Mucosa of rectum (tissue), 2 donors: ENCODE measurements around the gene OCA2.

Experiments used
- H3K27ac ChIP-seq, 2 donors: one replicate each; pipeline ENCODE4 v1.7.0; 2013; ENCODE audit warnings: inconsistent platforms in 2 of 2, low read depth in 2 of 2, low read length in 2 of 2
- H3K27me3 ChIP-seq, 2 donors: one replicate each; pipeline ENCODE4 v1.7.0; 2013; ENCODE audit warnings: low read length in 2 of 2; ENCODE audit not compliant: control insufficient read depth in 2 of 2, insufficient read depth in 2 of 2
- H3K36me3 ChIP-seq, 2 donors: one replicate each; pipeline ENCODE4 v1.7.0; 2013; ENCODE audit warnings: low read length in 2 of 2; ENCODE audit not compliant: control insufficient read depth in 2 of 2, insufficient read depth in 2 of 2
- H3K4me1 ChIP-seq, 2 donors: one replicate each; pipeline ENCODE4 v1.7.0; 2013; ENCODE audit warnings: low read length in 2 of 2, mild to moderate bottlenecking in 1 of 2; ENCODE audit not compliant: control insufficient read depth in 2 of 2, insufficient read depth in 2 of 2
- H3K4me3 ChIP-seq, 2 donors: one replicate each; pipeline ENCODE4 v1.7.0; 2013; ENCODE audit warnings: low read length in 2 of 2
- H3K9ac ChIP-seq, 2 donors: one replicate each; pipeline ENCODE4 v1.7.0; 2013; ENCODE audit warnings: low read length in 2 of 2, low read depth in 1 of 2, mild to moderate bottlenecking in 1 of 2
- H3K9me3 ChIP-seq, 2 donors: one replicate each; pipeline ENCODE4 v1.7.0; 2013; ENCODE audit warnings: low read length in 2 of 2; ENCODE audit not compliant: control insufficient read depth in 2 of 2
- donor health status: healthy.
- donor health status: Normal muscosa, but diverticular disease.

The OCA2 gene

GRCh38 chr15:27889258-27889657 lies 209.9 kb downstream of the OCA2 start:
- H3K9me3 ChIP-seq, result peaks cover 2 to 4% of the 10 kb centered on the region in 2 donors
- H3K4me3 ChIP-seq, result no peak overlapping the region
- no peaks in the 10 kb centered on the region for H3K4me1 ChIP-seq

GRCh38 chr15:27885201-27885600 lies 213.9 kb downstream of the OCA2 start:
- H3K9ac ChIP-seq, result no peak overlapping the region
- no peaks in the 10 kb centered on the region for H3K36me3 ChIP-seq
- H3K9me3 ChIP-seq, result peaks cover 0 to 3% of the 10 kb centered on the region in 2 donors
- H3K27me3 ChIP-seq, result no peaks in the 10 kb centered on the region
- no peaks in the 10 kb centered on the region for H3K4me1 ChIP-seq
- no peak overlapping the region for H3K4me3 ChIP-seq
- no peak overlapping the region for H3K27ac ChIP-seq

More at GRCh38 chr15:27889258-27889657, 209.9 kb downstream of the OCA2 start:
- Histone ChIP-seq H3K27me3 (no peaks in the 10 kb centered on the region), H3K27ac (no peak overlapping the region), H3K36me3 (no peaks in the 10 kb centered on the region), H3K9ac (no peak overlapping the region)

- Histone ChIP-seq H3K36me3 (no peaks in the 10 kb centered on the region), H3K4me1 (no peaks in the 10 kb centered on the region), H3K27me3 (no peaks in the 10 kb centered on the region), H3K4me3 (no peak overlapping the region), H3K9me3 (peaks cover 0 to 3% of the 10 kb centered on the region in 2 donors), H3K9ac (no peak overlapping the region), H3K27ac (no peak overlapping the region)
Measured at GRCh38 chr15:27884726-27885125, 214.4 kb downstream of the OCA2 start.

- no peak overlapping the region for H3K9ac ChIP-seq
- H3K4me1 ChIP-seq, result no peaks in the 10 kb centered on the region
- H3K27ac ChIP-seq, result no peak overlapping the region
- no peaks in the 10 kb centered on the region for H3K27me3 ChIP-seq
- H3K4me3 ChIP-seq, result no peak overlapping the region
- no peaks in the 10 kb centered on the region for H3K36me3 ChIP-seq
- H3K9me3 ChIP-seq, result peaks cover 0 to 4% of the 10 kb centered on the region in 2 donors
Measured at GRCh38 chr15:27878841-27879240, 220.3 kb downstream of the OCA2 start.

- H3K4me1 ChIP-seq, result no peaks in the 10 kb centered on the region
Measured at GRCh38 chr15:27873828-27874227, 225.3 kb downstream of the OCA2 start.

GRCh38 chr15:27873039-27873438 lies 226.1 kb downstream of the OCA2 start:
- H3K4me3 ChIP-seq, result no peak overlapping the region
- no peaks in the 10 kb centered on the region for H3K27me3 ChIP-seq
- no peak overlapping the region for H3K9ac ChIP-seq
- no peaks in the 10 kb centered on the region for H3K9me3 ChIP-seq
- no peaks in the 10 kb centered on the region for H3K36me3 ChIP-seq
- no peak overlapping the region for H3K27ac ChIP-seq
- no peaks in the 10 kb centered on the region for H3K4me1 ChIP-seq

More at GRCh38 chr15:27873828-27874227, 225.3 kb downstream of the OCA2 start:
- Histone ChIP-seq H3K9ac (no peak overlapping the region), H3K27me3 (no peaks in the 10 kb centered on the region), H3K36me3 (no peaks in the 10 kb centered on the region), H3K9me3 (peaks cover 0 to 1% of the 10 kb centered on the region in 2 donors), H3K27ac (no peak overlapping the region), H3K4me3 (no peak overlapping the region)

GRCh38 chr15:27872355-27872754 lies 226.8 kb downstream of the OCA2 start:
- no peak overlapping the region for H3K27ac ChIP-seq

GRCh38 chr15:27871902-27872260 lies 227.2 kb downstream of the OCA2 start:
- Histone ChIP-seq H3K4me3 (no peak overlapping the region), H3K9ac (no peak overlapping the region), H3K9me3 (no peaks in the 10 kb centered on the region), H3K36me3 (no peaks in the 10 kb centered on the region), H3K4me1 (no peaks in the 10 kb centered on the region), H3K27me3 (no peaks in the 10 kb centered on the region), H3K27ac (no peak overlapping the region)

More at GRCh38 chr15:27872355-27872754, 226.8 kb downstream of the OCA2 start:
- no peaks in the 10 kb centered on the region for H3K27me3 ChIP-seq
- no peaks in the 10 kb centered on the region for H3K36me3 ChIP-seq
- no peaks in the 10 kb centered on the region for H3K9me3 ChIP-seq
- H3K4me3 ChIP-seq, result no peak overlapping the region
- no peaks in the 10 kb centered on the region for H3K4me1 ChIP-seq
- no peak overlapping the region for H3K9ac ChIP-seq

GRCh38 chr15:27871078-27871901 lies 227.8 kb downstream of the OCA2 start:
- no peak overlapping the region for H3K9ac ChIP-seq
- no peak overlapping the region for H3K4me3 ChIP-seq
- no peaks in the 10 kb centered on the region for H3K4me1 ChIP-seq
- no peaks in the 10 kb centered on the region for H3K9me3 ChIP-seq
- H3K36me3 ChIP-seq, result no peaks in the 10 kb centered on the region
- H3K27me3 ChIP-seq, result no peaks in the 10 kb centered on the region
- no peak overlapping the region for H3K27ac ChIP-seq

- Histone ChIP-seq H3K4me1 (no peaks in the 10 kb centered on the region), H3K4me3 (no peak overlapping the region), H3K27me3 (no peaks in the 10 kb centered on the region), H3K9ac (no peak overlapping the region), H3K9me3 (peaks cover 2% of the 10 kb centered on the region in 2 donors), H3K27ac (no peak overlapping the region), H3K36me3 (no peaks in the 10 kb centered on the region)
Measured at GRCh38 chr15:27870320-27870719, 228.8 kb downstream of the OCA2 start.
